ENCODE data around the gene PTGDR2.

PTGDR2 gene

DNA sequence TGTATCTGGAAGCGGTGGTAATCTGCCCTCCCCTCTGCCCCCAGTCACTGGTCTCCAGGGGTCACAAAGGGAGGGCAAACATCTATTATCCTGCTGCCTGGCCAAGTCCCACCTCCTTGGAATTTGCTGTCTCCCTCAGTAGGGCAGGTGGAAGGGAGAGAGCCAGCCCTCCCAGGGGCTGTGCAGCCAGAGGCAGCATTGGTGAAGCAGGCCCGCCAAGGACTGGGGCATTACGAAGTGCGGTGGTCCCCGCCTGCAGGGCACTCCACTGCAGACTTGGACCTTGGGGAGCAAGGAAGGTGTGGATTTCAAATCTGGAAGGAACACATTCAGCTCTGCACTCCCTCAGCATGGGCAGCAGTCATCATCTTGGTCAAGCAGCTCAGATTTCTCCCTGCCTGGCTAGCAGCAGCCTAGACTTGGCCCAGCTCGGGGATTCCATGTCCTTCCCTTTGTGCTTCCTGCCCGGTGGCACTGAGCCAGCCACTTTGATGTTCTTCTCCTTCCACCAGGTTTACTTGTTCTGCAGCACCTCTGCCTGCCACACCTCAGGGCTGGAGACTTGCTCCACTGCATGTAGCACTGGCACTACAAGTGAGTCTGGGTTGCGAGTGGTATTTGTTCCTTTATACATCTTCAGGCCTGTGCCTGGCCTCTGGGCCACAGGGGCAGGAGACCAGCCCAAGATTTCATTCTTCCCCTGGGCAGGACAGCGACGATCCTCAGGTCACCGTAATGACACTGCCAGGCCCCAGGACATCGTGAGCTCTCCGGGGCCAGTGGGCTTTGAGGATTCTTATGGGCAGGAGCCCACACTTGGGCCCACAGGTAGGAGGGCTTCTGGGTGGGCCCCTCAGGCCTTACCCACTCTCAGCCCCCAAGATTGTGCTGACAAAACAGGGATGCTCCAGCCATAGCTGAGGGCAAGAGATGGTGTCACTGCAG, 18.9 kb upstream of the PTGDR2 start:
- DNase-seq (ENCODE audit: low read depth, low spot score) = no peak

DNA sequence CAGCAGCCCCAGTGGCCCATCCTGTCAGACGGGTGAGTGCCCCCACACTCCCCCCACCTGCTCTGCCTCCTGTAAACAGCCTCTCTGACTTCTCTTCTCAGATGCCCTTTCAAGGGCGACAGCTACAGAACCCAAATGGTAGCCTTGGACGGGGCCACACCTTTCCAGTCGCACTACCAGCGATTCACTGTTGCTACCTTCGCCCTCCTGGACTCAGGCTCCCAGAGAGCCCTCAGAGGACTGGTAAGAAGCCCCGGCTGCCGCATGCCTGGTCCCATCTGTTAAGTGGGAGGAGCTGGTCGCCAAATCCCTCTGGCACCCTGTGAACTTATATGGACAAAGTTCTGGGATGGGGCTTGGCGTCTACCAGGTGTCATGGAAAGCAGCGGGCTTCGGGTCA, 17.8 kb upstream of the PTGDR2 start:
- DNase-seq (ENCODE audit: low read depth, low spot score) = no peak

DNA sequence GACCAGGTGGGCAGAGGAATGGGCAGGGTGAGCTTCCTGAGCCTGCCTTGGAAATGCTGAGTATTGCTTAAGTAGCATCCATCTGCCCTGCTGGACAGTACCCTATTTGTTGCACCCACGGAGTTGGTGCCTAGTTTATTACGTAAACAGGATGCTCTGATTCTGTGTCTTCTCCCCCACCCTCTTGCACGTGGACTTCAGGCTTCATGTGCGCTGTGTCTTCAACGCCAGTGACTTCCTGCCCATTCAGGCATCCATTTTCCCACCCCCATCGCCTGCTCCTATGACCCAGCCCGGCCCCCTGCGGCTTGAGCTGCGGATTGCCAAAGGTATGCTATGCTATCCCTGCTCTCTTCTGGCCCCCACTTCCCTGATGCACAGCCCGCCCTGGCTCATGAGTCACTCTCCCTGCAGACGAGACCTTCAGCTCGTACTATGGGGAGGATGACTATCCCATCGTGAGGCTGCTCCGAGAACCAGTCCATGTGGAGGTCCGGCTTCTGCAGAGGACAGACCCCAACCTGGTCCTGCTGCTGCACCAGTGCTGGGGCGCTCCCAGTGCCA, 17.3 kb upstream of the PTGDR2 start:
- peak; percentile 89 for DNase-seq (ENCODE audit: low read depth, low spot score)

DNA sequence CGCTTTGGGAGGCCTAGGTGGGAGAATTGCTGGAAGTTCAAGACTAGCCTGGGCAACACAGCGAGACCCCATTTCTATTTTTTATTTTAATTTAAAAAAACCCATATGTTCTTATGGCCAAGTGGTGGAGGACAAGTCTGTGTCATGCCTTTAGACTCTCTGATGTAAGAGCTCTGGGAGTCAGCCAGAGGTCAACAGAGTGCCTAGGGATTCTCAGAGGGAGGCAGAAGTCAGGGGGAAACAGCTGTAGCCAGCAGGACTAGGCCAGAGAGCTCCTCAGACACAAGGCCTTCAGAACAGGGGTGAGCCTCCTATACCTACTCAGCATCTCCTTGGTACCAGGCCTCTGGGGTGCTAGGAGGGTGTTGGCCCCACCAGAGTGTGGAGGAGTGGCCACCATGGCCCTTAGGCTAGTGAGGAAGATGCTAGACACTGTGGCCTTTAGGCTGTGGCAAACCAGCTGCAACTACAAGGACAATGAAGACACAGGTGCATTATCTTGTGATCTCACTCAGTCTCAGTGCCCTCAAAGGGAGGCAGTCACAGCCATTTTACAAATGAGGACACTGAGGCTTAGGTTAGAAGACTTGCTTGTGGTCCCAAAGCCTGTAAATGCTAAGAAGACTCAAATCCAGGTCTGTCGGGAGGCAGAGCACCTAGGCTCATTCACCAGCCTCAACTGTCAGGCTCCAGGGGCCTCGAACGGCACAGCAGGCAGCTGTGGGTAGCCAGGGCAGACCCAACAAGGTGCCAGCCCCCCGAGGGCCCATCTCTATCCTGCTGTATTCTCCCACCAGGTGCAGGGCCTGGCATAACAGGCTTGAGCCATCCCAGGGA, 16.6 kb upstream of the PTGDR2 start:
- peak; percentile 75 for DNase-seq (ENCODE audit: low read depth, low spot score)

DNA sequence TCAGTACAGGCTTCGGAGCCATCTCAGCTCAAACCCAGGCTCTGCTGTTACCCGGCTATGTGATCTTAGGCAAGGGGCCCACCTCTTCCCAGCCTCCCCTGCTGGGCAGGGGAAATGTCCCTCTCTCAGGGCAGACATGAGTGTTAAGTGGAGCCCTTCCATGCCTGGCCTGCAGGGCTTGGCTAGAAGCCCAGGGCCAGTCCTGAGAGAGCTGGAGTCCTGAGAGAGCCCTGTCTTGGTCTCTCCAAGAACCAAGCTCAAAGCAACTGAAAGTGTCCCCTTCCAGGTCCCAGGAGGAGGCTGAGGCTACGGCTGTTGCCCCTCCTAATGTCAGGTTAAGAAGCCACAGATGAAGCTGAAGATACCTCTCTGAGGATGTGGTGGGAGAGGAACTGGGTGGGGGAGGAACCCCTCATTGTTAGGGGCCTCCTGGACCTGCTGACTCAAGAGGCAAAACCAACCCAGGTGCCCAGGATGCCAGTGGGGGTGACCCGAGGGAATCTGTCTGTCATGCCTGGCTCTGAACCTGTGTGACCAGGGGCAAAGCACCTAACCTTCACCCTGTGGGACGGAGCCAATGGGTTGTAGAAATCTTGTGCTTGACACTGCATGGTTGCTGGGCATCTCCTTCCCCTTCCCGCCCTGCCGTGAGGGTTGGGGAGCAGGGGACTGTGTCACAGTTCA, 15.8 kb upstream of the PTGDR2 start:
- peak; percentile 78 for DNase-seq (ENCODE audit: low read depth, low spot score)

DNA sequence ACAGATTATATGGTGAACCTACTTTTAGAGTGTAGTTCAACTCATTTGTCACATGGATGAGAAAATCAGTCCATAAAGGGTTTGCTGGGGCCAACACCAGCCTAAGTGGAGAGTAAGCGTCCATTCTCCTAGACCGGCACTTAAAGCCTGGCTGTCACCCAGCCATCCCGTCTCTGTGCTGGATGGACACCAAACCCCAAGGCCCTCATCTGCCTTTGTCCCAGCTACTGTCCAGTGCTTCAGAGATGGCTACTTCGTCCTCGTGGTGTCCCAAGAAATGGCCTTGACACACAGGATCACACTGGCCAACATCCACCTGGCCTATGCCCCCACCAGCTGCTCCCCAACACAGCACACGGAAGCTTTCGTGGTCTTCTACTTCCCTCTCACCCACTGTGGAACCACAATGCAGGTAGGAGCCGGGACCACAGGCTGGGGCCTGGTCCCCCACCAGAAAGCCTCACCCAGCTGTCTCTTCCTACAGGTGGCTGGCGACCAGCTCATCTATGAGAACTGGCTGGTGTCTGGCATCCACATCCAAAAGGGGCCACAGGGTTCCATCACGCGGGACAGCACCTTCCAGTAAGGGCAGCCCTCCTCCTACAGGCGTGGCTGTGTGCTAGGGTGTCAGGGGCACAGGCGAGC, 15.1 kb upstream of the PTGDR2 start:
- DNase-seq (ENCODE audit: low read depth, low spot score) = no peak

DNA sequence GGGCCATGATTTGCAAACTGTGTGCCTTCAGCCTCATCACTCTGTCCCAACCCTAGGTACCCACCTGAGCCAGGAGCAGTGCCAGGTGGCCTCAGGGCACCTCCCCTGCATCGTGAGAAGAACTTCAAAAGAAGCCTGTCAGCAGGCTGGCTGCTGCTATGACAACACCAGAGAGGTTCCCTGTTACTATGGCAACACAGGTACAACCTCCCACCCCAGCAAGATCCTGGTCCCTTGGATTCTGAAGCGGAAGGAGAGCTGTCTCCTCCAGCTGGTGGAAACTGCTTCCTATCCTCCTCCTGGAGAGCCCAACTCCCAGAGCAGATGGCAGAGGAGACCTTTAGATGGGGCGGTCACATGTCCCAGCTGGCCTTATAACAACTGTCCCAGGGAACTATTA, 14.5 kb upstream of the PTGDR2 start:
- DNase-seq (ENCODE audit: low read depth, low spot score) = no peak

DNA sequence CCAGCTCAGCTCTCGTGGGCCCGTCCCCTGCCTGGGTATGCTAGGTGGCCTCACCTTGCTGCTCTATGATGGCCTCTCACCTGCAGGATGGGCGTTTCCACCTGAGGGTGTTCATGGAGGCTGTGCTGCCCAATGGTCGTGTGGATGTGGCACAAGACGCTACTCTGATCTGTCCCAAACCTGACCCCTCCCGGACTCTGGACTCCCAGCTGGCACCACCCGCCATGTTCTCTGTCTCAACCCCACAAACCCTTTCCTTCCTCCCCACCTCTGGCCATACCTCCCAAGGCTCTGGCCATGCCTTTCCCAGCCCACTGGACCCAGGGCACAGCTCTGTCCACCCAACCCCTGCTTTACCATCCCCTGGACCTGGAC, 13.7 kb upstream of the PTGDR2 start:
- no peak for DNase-seq (ENCODE audit: low read depth, low spot score)

DNA sequence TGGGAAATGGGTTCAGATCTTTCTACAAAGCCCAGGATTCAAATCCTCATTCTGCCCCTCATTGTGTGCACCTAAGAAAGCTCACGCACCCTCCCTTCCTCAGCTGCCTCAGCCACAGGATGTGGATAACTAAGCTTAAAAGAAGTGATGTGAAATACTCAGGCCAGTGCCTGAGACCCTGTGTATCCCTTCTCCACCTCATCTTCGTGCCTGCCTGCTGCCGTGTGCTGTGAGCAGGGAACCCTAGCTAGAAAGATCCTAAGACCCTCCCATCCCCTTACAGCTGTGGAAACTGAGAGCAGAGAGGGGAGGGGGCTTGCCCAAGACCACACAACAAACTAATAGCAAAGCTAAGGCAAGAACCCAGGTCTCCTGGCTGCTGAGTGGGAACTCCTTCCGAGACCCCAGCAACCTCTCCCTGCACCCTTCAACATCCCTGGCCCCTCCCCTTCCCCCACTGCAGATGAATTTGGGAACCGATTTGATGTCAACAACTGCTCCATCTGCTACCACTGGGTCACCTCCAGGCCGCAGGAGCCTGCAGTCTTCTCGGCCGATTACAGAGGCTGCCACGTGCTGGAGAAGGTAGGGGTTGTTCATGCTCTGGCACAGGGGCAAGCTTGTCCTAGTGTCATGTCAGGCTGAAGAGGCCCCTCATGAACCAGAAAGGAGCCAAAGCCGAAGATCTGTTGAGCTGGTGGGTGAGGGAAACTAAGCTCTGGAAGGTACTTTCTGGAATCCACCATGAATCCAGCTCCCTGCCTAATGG, 13.1 kb upstream of the PTGDR2 start:
- no peak for DNase-seq (ENCODE audit: low read depth, low spot score)

DNA sequence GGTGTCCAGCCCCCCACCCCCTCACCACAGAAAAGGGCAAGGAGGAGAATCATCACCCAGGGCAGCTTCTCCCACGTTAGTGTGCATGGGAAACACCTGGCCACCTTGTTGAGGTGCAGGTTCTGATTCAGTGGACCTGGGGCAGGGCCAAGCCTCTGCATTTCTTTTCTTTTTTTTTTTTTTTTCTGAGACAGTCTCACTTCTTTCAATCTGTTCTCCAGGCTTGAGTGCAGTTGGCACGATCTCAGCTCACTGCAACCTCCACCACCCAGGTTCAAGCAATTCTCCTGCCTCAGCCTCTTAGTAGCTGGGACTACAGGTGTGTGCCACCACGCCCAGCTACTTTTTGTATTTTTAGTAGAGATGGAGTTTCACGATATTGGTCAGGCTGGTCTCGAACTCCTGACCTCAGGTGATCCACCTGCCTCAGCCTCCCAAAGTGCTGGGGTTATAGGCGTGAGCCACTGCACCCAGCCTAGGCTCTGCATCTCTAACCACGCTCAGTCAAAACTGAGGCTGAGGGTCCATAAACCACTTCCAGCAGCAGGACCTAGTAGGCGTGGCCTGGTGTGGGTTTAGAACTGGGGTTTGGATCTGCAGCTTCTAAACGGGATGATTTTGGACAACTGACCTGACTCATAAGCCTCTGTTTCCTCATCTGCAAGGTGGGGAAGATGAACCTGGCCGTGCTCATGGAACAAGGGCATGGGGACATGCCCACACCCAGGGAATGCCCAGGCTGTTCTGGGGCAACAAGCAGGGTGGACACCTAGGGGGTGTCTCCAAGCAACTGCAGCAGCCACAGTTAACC, 12.3 kb upstream of the PTGDR2 start:
- no peak for DNase-seq (ENCODE audit: low read depth, low spot score)

DNA sequence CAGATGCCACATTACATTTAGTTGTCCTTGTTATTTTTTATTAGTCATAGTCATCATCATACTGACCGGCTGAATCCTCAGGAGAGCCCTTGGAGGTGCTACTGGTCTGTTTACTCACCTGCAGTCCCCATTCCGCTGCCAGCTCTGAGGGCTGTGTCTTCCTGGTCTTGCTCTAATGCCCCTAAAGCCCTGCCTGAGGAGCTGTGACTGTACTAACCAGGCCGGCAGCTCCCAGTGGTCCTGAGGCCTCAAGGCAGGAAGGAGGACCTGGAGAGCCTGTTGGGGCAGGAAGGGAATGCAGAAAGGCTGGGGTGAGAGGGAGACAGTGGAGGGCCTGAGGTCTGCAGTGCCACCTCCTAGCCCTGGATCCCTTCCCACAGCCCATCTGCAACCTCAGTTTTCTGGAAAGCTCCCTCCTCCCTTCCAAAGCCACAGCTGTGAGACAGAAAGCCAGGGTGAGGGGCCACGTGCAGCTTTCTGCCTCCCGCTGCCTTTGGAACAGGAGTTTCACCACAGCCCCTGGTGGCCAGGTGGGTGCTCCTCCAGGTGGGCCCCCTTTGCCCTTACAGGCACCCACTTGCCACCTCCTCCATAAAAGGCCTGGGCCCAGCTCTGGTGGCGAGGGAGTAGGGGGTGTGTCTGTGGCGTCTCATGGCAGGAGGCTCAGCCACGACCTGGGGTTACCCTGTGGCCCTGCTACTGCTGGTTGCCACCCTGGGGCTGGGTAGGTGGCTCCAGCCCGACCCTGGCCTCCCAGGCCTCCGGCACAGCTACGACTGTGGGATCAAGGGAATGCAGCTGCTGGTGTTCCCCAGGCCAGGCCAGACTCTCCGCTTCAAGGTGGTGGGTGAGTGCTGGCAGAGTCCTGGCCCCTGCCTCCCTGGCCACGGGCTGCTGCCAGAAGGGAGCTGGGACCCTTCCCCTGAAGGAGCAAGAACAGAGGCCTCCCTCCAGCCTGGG, 11.4 kb upstream of the PTGDR2 start, which contains the start of gene ZP1:
ZP1 (plus strand) TSS at position 632 of the 960 bp plus-strand sequence; CDS start at position 652, 20 bp downstream.
- no peak for DNase-seq (ENCODE audit: low read depth, low spot score)

DNA sequence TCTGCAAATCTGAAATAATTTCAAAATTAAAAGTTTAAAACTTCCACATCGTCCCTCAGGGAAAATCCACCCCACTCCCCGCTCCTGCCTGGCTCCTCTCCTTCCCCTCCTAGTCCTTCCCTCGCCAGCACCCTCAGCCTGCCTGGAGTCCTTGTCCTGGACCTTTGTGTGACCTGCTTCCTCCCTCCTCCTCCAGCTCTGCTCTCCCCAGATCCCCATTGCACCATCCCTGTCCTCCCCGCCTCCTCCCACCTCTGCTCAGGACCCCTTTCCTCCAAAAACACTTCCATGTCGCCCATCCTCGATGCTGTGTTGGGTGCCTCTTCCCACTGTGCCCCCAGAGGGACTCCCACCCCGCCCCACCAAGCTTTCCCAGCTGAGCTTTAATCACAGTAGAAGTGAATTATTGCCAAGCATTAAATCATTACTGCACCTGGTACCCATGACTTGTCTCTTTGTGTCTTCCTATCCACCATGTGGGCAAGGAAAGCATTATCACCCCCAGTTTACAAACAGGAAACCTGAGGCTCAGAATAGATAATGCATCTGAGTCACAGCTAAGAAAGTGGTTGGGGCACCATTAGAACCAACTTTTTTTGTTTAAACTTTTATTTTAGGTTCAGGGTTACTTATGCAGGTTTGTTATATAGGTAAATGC, 9.2 kb upstream of the PTGDR2 start:
- DNase-seq (ENCODE audit: low read depth, low spot score) = no peak

DNA sequence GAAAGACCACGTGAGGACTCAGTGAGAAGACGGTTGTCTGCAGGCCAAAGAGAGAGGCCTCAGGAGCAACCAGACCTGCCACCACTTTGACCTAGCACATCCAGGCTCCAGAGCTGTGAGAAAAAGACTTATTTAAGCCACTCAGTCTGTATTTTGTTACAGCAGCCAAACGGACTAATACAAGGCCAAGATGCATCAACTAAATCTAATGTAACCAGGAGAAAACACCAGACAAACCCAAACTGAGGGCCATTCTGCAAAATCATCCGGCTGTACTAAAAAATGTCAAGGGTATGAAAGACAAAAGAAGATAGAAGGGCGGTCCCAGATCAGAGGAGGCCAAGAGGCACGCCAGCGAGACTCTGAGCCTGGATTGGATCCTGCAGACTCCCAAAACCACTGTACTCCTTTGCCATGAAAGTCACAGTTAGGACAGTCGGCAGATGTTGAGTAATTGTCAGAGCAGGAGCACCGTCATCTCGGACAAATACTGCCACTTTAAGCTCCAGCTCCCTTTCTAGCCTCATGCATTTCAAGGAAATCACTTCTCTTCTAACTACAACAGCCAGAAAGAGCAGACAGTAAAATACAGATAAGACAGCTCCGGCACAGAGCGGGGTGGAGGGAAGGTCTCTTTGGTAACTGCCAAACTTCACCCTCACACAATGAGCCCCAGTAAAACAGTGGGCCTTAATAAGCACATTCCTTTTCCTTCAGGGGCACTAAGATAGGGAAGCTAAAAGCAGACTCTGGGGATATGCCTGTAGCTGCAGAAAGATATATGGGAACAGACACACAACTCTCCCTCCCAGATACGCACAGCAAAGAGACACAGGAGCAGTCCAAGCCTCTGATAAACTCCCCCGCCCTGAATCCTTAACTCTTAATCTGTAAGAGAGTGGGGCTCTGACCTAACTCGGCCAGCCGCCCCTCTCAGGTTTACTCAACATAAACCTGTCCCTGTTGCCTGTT, 8.1 kb upstream of the PTGDR2 start:
- no peak for DNase-seq (ENCODE audit: low read depth, low spot score)

DNA sequence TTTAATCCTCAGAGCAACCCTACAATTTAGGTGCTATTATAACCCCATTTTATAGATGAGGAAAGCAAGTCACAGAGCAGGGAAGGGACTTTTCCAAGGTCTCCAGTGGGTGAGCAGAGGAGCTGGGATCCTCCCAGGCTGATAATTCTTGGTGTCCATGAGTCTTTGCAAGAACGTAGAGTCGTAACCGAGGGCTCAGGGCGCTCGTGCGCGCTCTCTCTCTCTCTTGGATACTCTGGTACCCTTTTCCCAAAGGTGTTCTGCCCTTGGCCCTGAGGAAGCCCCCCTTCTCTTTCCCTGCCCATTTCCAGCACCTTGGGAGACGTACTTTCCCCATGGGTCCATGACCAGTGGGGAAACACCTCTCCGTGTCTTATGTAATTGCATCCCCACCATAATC, 6.4 kb upstream of the PTGDR2 start:
- no peak for DNase-seq (ENCODE audit: low read depth, low spot score)

DNA sequence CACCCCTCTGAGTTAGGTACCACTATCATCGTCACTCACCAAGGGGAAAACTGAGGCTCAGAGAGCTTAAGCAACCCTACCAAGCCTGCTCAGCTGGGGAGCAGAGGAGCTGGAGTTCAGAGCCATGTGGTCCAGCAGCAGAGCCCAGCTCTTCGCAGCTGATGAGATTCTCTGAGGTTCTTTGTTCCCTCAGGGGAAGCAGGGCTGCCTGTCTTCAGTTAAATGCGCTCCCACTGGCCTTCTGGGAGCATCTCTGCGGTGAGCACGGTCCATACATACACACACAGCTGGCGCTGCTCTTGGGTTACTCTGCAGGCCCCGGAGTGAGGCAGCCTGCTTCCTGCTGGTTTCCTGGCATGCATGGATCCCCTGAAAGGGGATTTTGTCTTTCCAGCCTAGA, 5.2 kb upstream of the PTGDR2 start:
- DNase-seq (ENCODE audit: low read depth, low spot score) = no peak

DNA sequence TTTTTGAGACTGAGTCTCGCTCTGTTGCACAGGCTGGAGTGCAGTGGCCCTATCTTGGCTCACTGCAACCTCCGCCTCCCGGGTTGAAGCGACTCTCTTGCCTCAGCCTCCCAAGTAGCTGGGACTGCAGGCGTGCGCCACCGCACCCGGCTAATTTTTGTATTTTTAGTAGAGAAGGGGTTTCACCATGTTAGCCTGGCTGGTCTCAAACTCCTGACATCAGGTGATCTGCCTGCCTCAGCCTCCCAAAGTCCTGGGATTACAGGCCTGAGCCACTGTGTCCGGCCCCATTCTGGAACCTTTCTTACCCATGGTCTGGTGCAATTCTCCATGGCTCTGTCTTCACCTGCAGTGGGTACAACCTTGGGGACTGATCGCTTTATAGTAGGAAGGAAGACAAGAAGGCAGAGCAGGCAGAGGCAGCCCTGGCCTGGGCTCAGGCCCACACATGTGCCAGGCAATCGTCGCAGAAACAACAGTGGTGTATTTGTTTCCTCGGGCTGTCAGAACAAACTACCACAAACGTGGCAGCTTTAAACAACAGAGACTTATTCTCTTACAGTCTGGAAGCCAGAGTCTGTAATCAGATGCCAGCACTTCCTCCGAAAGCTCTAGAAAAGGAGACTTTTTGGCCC, 4.0 kb upstream of the PTGDR2 start:
- DNase-seq (ENCODE audit: low read depth, low spot score) = no peak
